GM12878 (cell line): ENCODE measurements around the gene DYNLT2B.

Experiments used
- DPF2 ChIP-seq: fragments of 450-650 bp; IDR thresholded peaks from 2 replicates; pipeline ENCODE4 v1.6.1; 2017; ENCODE audit warnings: mild to moderate bottlenecking
- ESRRA ChIP-seq: IDR thresholded peaks from 2 replicates; pipeline ENCODE4 v1.6.1; 2012; ENCODE audit warnings: mild to moderate bottlenecking, low read length, improper control_type of control experiment
- MXI1 ChIP-seq: fragments of 150-350 bp; IDR thresholded peaks from 2 replicates; pipeline ENCODE4 v1.6.1; 2011; ENCODE audit warnings: low read depth, mild to moderate bottlenecking, inconsistent platforms, low read length, improper control_type of control experiment
- PAX8 ChIP-seq: fragments of 450-650 bp; IDR thresholded peaks from 2 replicates; pipeline ENCODE4 v1.6.1; 2017; ENCODE audit warnings: mild to moderate bottlenecking, moderate library complexity
- RAD21 ChIP-seq: IDR thresholded peaks from 2 replicates; pipeline ENCODE4 v1.6.1; 2011; ENCODE audit warnings: mild to moderate bottlenecking, low read depth, low read length, moderate library complexity; ENCODE audit not compliant: insufficient read depth
- SIN3A ChIP-seq: IDR thresholded peaks from 2 replicates; pipeline ENCODE4 v1.6.1; 2012; ENCODE audit warnings: low read depth, low read length, improper control_type of control experiment
- TAF1 ChIP-seq: IDR thresholded peaks from 2 replicates; pipeline ENCODE4 v1.6.1; 2011; ENCODE audit warnings: mild to moderate bottlenecking, low read depth, low read length, borderline replicate concordance
- TF ChIP-seq, protein P1 (sequence below), 3 experiments: IDR thresholded peaks in 2 of 3; conservative IDR thresholded peaks in 1 of 3; 2 replicates each; pipeline ENCODE4 v1.5.1; 2011; ENCODE audit warnings: low read depth in 3 of 3, low read length in 3 of 3, mild to moderate bottlenecking in 3 of 3, control low read depth in 2 of 3, moderate library complexity in 2 of 3, inconsistent platforms in 1 of 3, mixed read lengths in 1 of 3; ENCODE audit not compliant: control insufficient read depth in 2 of 3, insufficient read depth in 1 of 3; ENCODE audit errors: extremely low read depth in 1 of 3
- TF ChIP-seq, protein P2 (sequence below): IDR thresholded peaks from 2 replicates; pipeline ENCODE4 v1.6.1; 2011; ENCODE audit warnings: low read depth, low read length, improper control_type of control experiment, borderline replicate concordance
- TF ChIP-seq, protein P3 (sequence below): IDR thresholded peaks from 2 replicates; pipeline ENCODE4 v1.6.1; 2012; ENCODE audit warnings: low read depth, low read length, improper control_type of control experiment
- TF ChIP-seq, protein P4 (sequence below): IDR thresholded peaks from 2 replicates; pipeline ENCODE4 v1.6.1; 2012; ENCODE audit warnings: low read depth, low read length, improper control_type of control experiment

DNA sequence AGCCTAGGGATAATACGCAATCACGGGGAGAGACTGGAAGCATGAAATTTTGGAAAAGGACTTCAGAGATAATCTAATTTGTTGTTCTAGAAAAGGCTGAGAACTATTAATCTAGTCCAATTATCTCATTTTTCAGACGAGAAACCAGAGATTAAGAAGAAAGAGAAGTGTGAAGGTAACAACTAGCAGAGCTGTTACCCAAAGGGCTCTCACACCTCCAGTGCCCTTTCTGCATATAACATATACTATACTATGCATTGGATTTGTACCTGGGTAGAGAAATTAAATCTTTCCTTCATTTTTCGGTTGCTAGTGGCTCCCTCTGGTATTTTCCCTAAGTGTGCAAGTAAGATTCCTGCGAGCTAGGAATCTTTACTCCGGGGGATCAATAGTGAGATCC is 33.5 kb upstream of the DYNLT2B start:
- TF ChIP-seq, protein P1, sequence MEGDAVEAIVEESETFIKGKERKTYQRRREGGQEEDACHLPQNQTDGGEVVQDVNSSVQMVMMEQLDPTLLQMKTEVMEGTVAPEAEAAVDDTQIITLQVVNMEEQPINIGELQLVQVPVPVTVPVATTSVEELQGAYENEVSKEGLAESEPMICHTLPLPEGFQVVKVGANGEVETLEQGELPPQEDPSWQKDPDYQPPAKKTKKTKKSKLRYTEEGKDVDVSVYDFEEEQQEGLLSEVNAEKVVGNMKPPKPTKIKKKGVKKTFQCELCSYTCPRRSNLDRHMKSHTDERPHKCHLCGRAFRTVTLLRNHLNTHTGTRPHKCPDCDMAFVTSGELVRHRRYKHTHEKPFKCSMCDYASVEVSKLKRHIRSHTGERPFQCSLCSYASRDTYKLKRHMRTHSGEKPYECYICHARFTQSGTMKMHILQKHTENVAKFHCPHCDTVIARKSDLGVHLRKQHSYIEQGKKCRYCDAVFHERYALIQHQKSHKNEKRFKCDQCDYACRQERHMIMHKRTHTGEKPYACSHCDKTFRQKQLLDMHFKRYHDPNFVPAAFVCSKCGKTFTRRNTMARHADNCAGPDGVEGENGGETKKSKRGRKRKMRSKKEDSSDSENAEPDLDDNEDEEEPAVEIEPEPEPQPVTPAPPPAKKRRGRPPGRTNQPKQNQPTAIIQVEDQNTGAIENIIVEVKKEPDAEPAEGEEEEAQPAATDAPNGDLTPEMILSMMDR (IDR thresholded peaks at IDR 0.05 in 2 of 3, conservative IDR thresholded peaks at IDR 0.05 in 1 of 3; ENCODE audit: control insufficient read depth in 2 of 3, extremely low read depth in 1 of 3, insufficient read depth in 1 of 3, low read depth in 3 of 3, low read length in 3 of 3), result no peak
- TF ChIP-seq, protein P2, sequence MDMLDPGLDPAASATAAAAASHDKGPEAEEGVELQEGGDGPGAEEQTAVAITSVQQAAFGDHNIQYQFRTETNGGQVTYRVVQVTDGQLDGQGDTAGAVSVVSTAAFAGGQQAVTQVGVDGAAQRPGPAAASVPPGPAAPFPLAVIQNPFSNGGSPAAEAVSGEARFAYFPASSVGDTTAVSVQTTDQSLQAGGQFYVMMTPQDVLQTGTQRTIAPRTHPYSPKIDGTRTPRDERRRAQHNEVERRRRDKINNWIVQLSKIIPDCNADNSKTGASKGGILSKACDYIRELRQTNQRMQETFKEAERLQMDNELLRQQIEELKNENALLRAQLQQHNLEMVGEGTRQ, result no peak
- TF ChIP-seq TAF1 (no peak), DPF2 (no peak), RAD21 (no peak), SIN3A (no peak), ESRRA (no peak), PAX8 (no peak), MXI1 (no peak)
- TF ChIP-seq, protein P3, sequence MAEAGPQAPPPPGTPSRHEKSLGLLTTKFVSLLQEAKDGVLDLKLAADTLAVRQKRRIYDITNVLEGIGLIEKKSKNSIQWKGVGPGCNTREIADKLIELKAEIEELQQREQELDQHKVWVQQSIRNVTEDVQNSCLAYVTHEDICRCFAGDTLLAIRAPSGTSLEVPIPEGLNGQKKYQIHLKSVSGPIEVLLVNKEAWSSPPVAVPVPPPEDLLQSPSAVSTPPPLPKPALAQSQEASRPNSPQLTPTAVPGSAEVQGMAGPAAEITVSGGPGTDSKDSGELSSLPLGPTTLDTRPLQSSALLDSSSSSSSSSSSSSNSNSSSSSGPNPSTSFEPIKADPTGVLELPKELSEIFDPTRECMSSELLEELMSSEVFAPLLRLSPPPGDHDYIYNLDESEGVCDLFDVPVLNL, result no peak
- TF ChIP-seq, protein P4, sequence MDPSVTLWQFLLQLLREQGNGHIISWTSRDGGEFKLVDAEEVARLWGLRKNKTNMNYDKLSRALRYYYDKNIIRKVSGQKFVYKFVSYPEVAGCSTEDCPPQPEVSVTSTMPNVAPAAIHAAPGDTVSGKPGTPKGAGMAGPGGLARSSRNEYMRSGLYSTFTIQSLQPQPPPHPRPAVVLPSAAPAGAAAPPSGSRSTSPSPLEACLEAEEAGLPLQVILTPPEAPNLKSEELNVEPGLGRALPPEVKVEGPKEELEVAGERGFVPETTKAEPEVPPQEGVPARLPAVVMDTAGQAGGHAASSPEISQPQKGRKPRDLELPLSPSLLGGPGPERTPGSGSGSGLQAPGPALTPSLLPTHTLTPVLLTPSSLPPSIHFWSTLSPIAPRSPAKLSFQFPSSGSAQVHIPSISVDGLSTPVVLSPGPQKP, result no peak
